ENCODE data around the gene NEGR1.

NEGR1 gene

GRCh38 chr1:71788113-71788512, 494.2 kb downstream of the NEGR1 start:
- Histone ChIP-seq H3K9me3 (ENCODE audit: control insufficient read depth in 5 of 5, low read length in 5 of 5) (no peaks in the 10 kb centered on the region), H3K36me3 (ENCODE audit: control insufficient read depth in 5 of 5, insufficient read depth in 5 of 5, low read length in 5 of 5) (no peaks in the 10 kb centered on the region), H3K4me1 (ENCODE audit: control insufficient read depth in 5 of 5, insufficient read depth in 5 of 5, low read length in 5 of 5) (peaks cover 0 to 13% (median 5%) of the 10 kb centered on the region in 5 donors), H3K27ac (ENCODE audit: low read depth, low read length) (no peak overlapping the region), H3K27me3 (ENCODE audit: control insufficient read depth in 5 of 5, insufficient read depth in 4 of 5, low read length in 5 of 5) (no peaks in the 10 kb centered on the region), H3K9ac (ENCODE audit: low read length in 5 of 5) (no peak overlapping the region), H3K4me3 (ENCODE audit: low read depth in 1 of 5, low read length in 5 of 5) (no peak overlapping the region)

- H3K4me3 ChIP-seq (ENCODE audit: low read depth in 1 of 5, low read length in 5 of 5): no peak overlapping the region
- H3K27me3 ChIP-seq (ENCODE audit: control insufficient read depth in 5 of 5, insufficient read depth in 4 of 5, low read length in 5 of 5): no peaks in the 10 kb centered on the region
- peaks cover 0 to 13% (median 5%) of the 10 kb centered on the region in 5 donors for H3K4me1 ChIP-seq (ENCODE audit: control insufficient read depth in 5 of 5, insufficient read depth in 5 of 5, low read length in 5 of 5)
- H3K9me3 ChIP-seq (ENCODE audit: control insufficient read depth in 5 of 5, low read length in 5 of 5): no peaks in the 10 kb centered on the region
- no peak overlapping the region for H3K27ac ChIP-seq (ENCODE audit: low read depth, low read length)
- H3K9ac ChIP-seq (ENCODE audit: low read length in 5 of 5): no peak overlapping the region
- H3K36me3 ChIP-seq (ENCODE audit: control insufficient read depth in 5 of 5, insufficient read depth in 5 of 5, low read length in 5 of 5): no peaks in the 10 kb centered on the region
Observed at GRCh38 chr1:71787699-71788098, 494.6 kb downstream of the NEGR1 start.

- Histone ChIP-seq H3K27ac (ENCODE audit: low read depth, low read length) (no peak overlapping the region), H3K4me1 (ENCODE audit: control insufficient read depth in 5 of 5, insufficient read depth in 5 of 5, low read length in 5 of 5) (peaks cover 0 to 13% (median 5%) of the 10 kb centered on the region in 5 donors), H3K27me3 (ENCODE audit: control insufficient read depth in 5 of 5, insufficient read depth in 4 of 5, low read length in 5 of 5) (no peaks in the 10 kb centered on the region), H3K36me3 (ENCODE audit: control insufficient read depth in 5 of 5, insufficient read depth in 5 of 5, low read length in 5 of 5) (no peaks in the 10 kb centered on the region), H3K4me3 (ENCODE audit: low read depth in 1 of 5, low read length in 5 of 5) (no peak overlapping the region), H3K9me3 (ENCODE audit: control insufficient read depth in 5 of 5, low read length in 5 of 5) (no peaks in the 10 kb centered on the region), H3K9ac (ENCODE audit: low read length in 5 of 5) (no peak overlapping the region)
Observed at GRCh38 chr1:71786218-71786617, 496.1 kb downstream of the NEGR1 start.

GRCh38 chr1:71785450-71785849, 496.9 kb downstream of the NEGR1 start:
- no peaks in the 10 kb centered on the region for H3K9me3 ChIP-seq (ENCODE audit: control insufficient read depth in 5 of 5, low read length in 5 of 5)
- H3K4me1 ChIP-seq (ENCODE audit: control insufficient read depth in 5 of 5, insufficient read depth in 5 of 5, low read length in 5 of 5): peaks cover 0 to 13% (median 5%) of the 10 kb centered on the region in 5 donors
- H3K27ac ChIP-seq (ENCODE audit: low read depth, low read length): no peak overlapping the region
- no peaks in the 10 kb centered on the region for H3K27me3 ChIP-seq (ENCODE audit: control insufficient read depth in 5 of 5, insufficient read depth in 4 of 5, low read length in 5 of 5)
- H3K36me3 ChIP-seq (ENCODE audit: control insufficient read depth in 5 of 5, insufficient read depth in 5 of 5, low read length in 5 of 5): no peaks in the 10 kb centered on the region
- no peak overlapping the region for H3K4me3 ChIP-seq (ENCODE audit: low read depth in 1 of 5, low read length in 5 of 5)
- peak overlapping the region in 1 of 5 donors; percentile 56 for H3K9ac ChIP-seq (ENCODE audit: low read length in 5 of 5)

GRCh38 chr1:71785000-71785399, 497.3 kb downstream of the NEGR1 start:
- Histone ChIP-seq H3K4me1 (ENCODE audit: control insufficient read depth in 5 of 5, insufficient read depth in 5 of 5, low read length in 5 of 5) (peaks cover 0 to 13% (median 5%) of the 10 kb centered on the region in 5 donors), H3K27ac (ENCODE audit: low read depth, low read length) (no peak overlapping the region), H3K27me3 (ENCODE audit: control insufficient read depth in 5 of 5, insufficient read depth in 4 of 5, low read length in 5 of 5) (no peaks in the 10 kb centered on the region), H3K36me3 (ENCODE audit: control insufficient read depth in 5 of 5, insufficient read depth in 5 of 5, low read length in 5 of 5) (no peaks in the 10 kb centered on the region), H3K4me3 (ENCODE audit: low read depth in 1 of 5, low read length in 5 of 5) (no peak overlapping the region), H3K9me3 (ENCODE audit: control insufficient read depth in 5 of 5, low read length in 5 of 5) (no peaks in the 10 kb centered on the region), H3K9ac (ENCODE audit: low read length in 5 of 5) (no peak overlapping the region)

- Histone ChIP-seq H3K36me3 (ENCODE audit: control insufficient read depth in 5 of 5, insufficient read depth in 5 of 5, low read length in 5 of 5) (no peaks in the 10 kb centered on the region), H3K9ac (ENCODE audit: low read length in 5 of 5) (no peak overlapping the region)
Observed at GRCh38 chr1:71784241-71784640, 498.1 kb downstream of the NEGR1 start.

GRCh38 chr1:71783071-71783470, 499.3 kb downstream of the NEGR1 start:
- Histone ChIP-seq H3K9me3 (ENCODE audit: control insufficient read depth in 5 of 5, low read length in 5 of 5) (no peaks in the 10 kb centered on the region), H3K4me1 (ENCODE audit: control insufficient read depth in 5 of 5, insufficient read depth in 5 of 5, low read length in 5 of 5) (peaks cover 0 to 13% (median 5%) of the 10 kb centered on the region in 5 donors), H3K27me3 (ENCODE audit: control insufficient read depth in 5 of 5, insufficient read depth in 4 of 5, low read length in 5 of 5) (no peaks in the 10 kb centered on the region), H3K36me3 (ENCODE audit: control insufficient read depth in 5 of 5, insufficient read depth in 5 of 5, low read length in 5 of 5) (no peaks in the 10 kb centered on the region), H3K4me3 (ENCODE audit: low read depth in 1 of 5, low read length in 5 of 5) (no peak overlapping the region), H3K27ac (ENCODE audit: low read depth, low read length) (no peak overlapping the region), H3K9ac (ENCODE audit: low read length in 5 of 5) (no peak overlapping the region)

More at GRCh38 chr1:71784241-71784640, 498.1 kb downstream of the NEGR1 start:
- Histone ChIP-seq H3K4me3 (ENCODE audit: low read depth in 1 of 5, low read length in 5 of 5) (no peak overlapping the region), H3K4me1 (ENCODE audit: control insufficient read depth in 5 of 5, insufficient read depth in 5 of 5, low read length in 5 of 5) (peaks cover 0 to 13% (median 5%) of the 10 kb centered on the region in 5 donors), H3K9me3 (ENCODE audit: control insufficient read depth in 5 of 5, low read length in 5 of 5) (no peaks in the 10 kb centered on the region), H3K27ac (ENCODE audit: low read depth, low read length) (no peak overlapping the region), H3K27me3 (ENCODE audit: control insufficient read depth in 5 of 5, insufficient read depth in 4 of 5, low read length in 5 of 5) (no peaks in the 10 kb centered on the region)

- Histone ChIP-seq H3K27me3 (ENCODE audit: control insufficient read depth in 5 of 5, insufficient read depth in 4 of 5, low read length in 5 of 5) (no peaks in the 10 kb centered on the region), H3K9me3 (ENCODE audit: control insufficient read depth in 5 of 5, low read length in 5 of 5) (no peaks in the 10 kb centered on the region), H3K27ac (ENCODE audit: low read depth, low read length) (no peak overlapping the region), H3K4me1 (ENCODE audit: control insufficient read depth in 5 of 5, insufficient read depth in 5 of 5, low read length in 5 of 5) (peaks cover 0 to 13% (median 5%) of the 10 kb centered on the region in 5 donors), H3K36me3 (ENCODE audit: control insufficient read depth in 5 of 5, insufficient read depth in 5 of 5, low read length in 5 of 5) (no peaks in the 10 kb centered on the region), H3K4me3 (ENCODE audit: low read depth in 1 of 5, low read length in 5 of 5) (no peak overlapping the region), H3K9ac (ENCODE audit: low read length in 5 of 5) (no peak overlapping the region)
Observed at GRCh38 chr1:71781450-71781849, 500.9 kb downstream of the NEGR1 start.

GRCh38 chr1:71780681-71781080, 501.7 kb downstream of the NEGR1 start:
- no peak overlapping the region for H3K4me3 ChIP-seq (ENCODE audit: low read depth in 1 of 5, low read length in 5 of 5)
- no peaks in the 10 kb centered on the region for H3K9me3 ChIP-seq (ENCODE audit: control insufficient read depth in 5 of 5, low read length in 5 of 5)
- no peak overlapping the region for H3K9ac ChIP-seq (ENCODE audit: low read length in 5 of 5)
- no peaks in the 10 kb centered on the region for H3K36me3 ChIP-seq (ENCODE audit: control insufficient read depth in 5 of 5, insufficient read depth in 5 of 5, low read length in 5 of 5)
- no peaks in the 10 kb centered on the region for H3K27me3 ChIP-seq (ENCODE audit: control insufficient read depth in 5 of 5, insufficient read depth in 4 of 5, low read length in 5 of 5)
- peaks cover 0 to 10% (median 3%) of the 10 kb centered on the region in 5 donors for H3K4me1 ChIP-seq (ENCODE audit: control insufficient read depth in 5 of 5, insufficient read depth in 5 of 5, low read length in 5 of 5)
- no peak overlapping the region for H3K27ac ChIP-seq (ENCODE audit: low read depth, low read length)

GRCh38 chr1:71778940-71779339, 503.4 kb downstream of the NEGR1 start:
- Histone ChIP-seq H3K27ac (ENCODE audit: low read depth, low read length) (no peak overlapping the region), H3K36me3 (ENCODE audit: control insufficient read depth in 5 of 5, insufficient read depth in 5 of 5, low read length in 5 of 5) (no peaks in the 10 kb centered on the region), H3K9me3 (ENCODE audit: control insufficient read depth in 5 of 5, low read length in 5 of 5) (no peaks in the 10 kb centered on the region), H3K4me1 (ENCODE audit: control insufficient read depth in 5 of 5, insufficient read depth in 5 of 5, low read length in 5 of 5) (no peaks in the 10 kb centered on the region), H3K4me3 (ENCODE audit: low read depth in 1 of 5, low read length in 5 of 5) (no peak overlapping the region), H3K9ac (ENCODE audit: low read length in 5 of 5) (no peak overlapping the region), H3K27me3 (ENCODE audit: control insufficient read depth in 5 of 5, insufficient read depth in 4 of 5, low read length in 5 of 5) (no peaks in the 10 kb centered on the region)

GRCh38 chr1:71777094-71777493, 505.2 kb downstream of the NEGR1 start:
- no peaks in the 10 kb centered on the region for H3K36me3 ChIP-seq (ENCODE audit: control insufficient read depth in 5 of 5, insufficient read depth in 5 of 5, low read length in 5 of 5)
- H3K9ac ChIP-seq (ENCODE audit: low read length in 5 of 5): no peak overlapping the region
- no peaks in the 10 kb centered on the region for H3K27me3 ChIP-seq (ENCODE audit: control insufficient read depth in 5 of 5, insufficient read depth in 4 of 5, low read length in 5 of 5)
- no peaks in the 10 kb centered on the region for H3K4me1 ChIP-seq (ENCODE audit: control insufficient read depth in 5 of 5, insufficient read depth in 5 of 5, low read length in 5 of 5)
- H3K9me3 ChIP-seq (ENCODE audit: control insufficient read depth in 5 of 5, low read length in 5 of 5): no peaks in the 10 kb centered on the region
- no peak overlapping the region for H3K27ac ChIP-seq (ENCODE audit: low read depth, low read length)
- no peak overlapping the region for H3K4me3 ChIP-seq (ENCODE audit: low read depth in 1 of 5, low read length in 5 of 5)
